KMS-11 (cell line): ENCODE data around the gene POU2F3.

ENCODE experiments used
- H2AFZ ChIP-seq: fragments of 200-600 bp; sonication (generic); 2 replicates; pipeline ENCODE4 v1.6.1; 2016; ENCODE audit warnings: antibody characterized with exemption, mixed run types, low read depth
- H3K27ac ChIP-seq: fragments of 200-600 bp; sonication (generic); 2 replicates; pipeline ENCODE4 v1.6.1; 2016; ENCODE audit warnings: mild to moderate bottlenecking, mixed run types
- H3K27me3 ChIP-seq: fragments of 200-600 bp; sonication (generic); 2 replicates; pipeline ENCODE4 v1.6.1; 2017; ENCODE audit warnings: mild to moderate bottlenecking, low read depth, mixed run types, moderate library complexity; ENCODE audit not compliant: insufficient read depth
- H3K36me3 ChIP-seq: fragments of 200-600 bp; sonication (generic); 2 replicates; pipeline ENCODE4 v1.6.1; 2017; ENCODE audit warnings: mild to moderate bottlenecking, mixed run types; ENCODE audit not compliant: insufficient read depth
- H3K4me1 ChIP-seq: fragments of 200-600 bp; sonication (generic); 2 replicates; pipeline ENCODE4 v1.6.1; 2016; ENCODE audit warnings: mild to moderate bottlenecking, low read depth, mixed run types; ENCODE audit not compliant: poor library complexity, severe bottlenecking
- H3K4me2 ChIP-seq: fragments of 200-600 bp; sonication (generic); 2 replicates; pipeline ENCODE4 v1.7.0; 2016; ENCODE audit warnings: mild to moderate bottlenecking, mixed run types
- H3K4me3 ChIP-seq: fragments of 200-600 bp; sonication (generic); IDR thresholded peaks from 2 replicates; pipeline ENCODE4 v1.6.1; 2017; ENCODE audit warnings: low read depth, low read length, mixed read lengths; ENCODE audit not compliant: insufficient read depth
- H3K79me2 ChIP-seq: fragments of 200-600 bp; sonication (generic); 2 replicates; pipeline ENCODE4 v1.6.1; 2016; ENCODE audit warnings: low read depth, mixed run types; ENCODE audit not compliant: insufficient read depth
- H3K9ac ChIP-seq: fragments of 200-600 bp; sonication (generic); 2 replicates; pipeline ENCODE4 v1.6.1; 2016; ENCODE audit warnings: mild to moderate bottlenecking, mixed run types
- H4K20me1 ChIP-seq: fragments of 200-600 bp; sonication (generic); 2 replicates; pipeline ENCODE4 v1.6.1; 2016; ENCODE audit warnings: mild to moderate bottlenecking, mixed run types; ENCODE audit not compliant: insufficient read depth
- TF ChIP-seq, protein P1 (sequence below): fragments of 200-600 bp; sonication (generic); conservative IDR thresholded peaks from 2 replicates; pipeline ENCODE4 v1.6.1; 2017; ENCODE audit warnings: low read depth, mild to moderate bottlenecking, antibody characterized with exemption, low read length, moderate library complexity, mixed read lengths

POU2F3 gene

GRCh38 chr11:120210626-120211521 is 29.1 kb upstream of the POU2F3 start, which contains the start of gene OAF:
OAF (plus strand) TSS chr11:120211032; CDS start chr11:120211280, 248 bp downstream.
- Histone ChIP-seq H3K4me3 (no peak within 1 kb of the TSS), H2AFZ (peak within 1 kb of the TSS; percentile 90), H3K4me1 (no peaks in the 10 kb centered on the region), H3K27ac (peak within 1 kb of the TSS; percentile 66), H3K9ac (peak within 1 kb of the TSS; percentile 85), H3K4me2 (peak within 1 kb of the TSS; percentile 99), H3K36me3 (no peaks in the 10 kb centered on the region), H3K27me3 (no peaks in the 10 kb centered on the region), H4K20me1 (no peaks in the 10 kb centered on the region), H3K79me2 (no peaks in the 10 kb centered on the region)
- TF ChIP-seq, protein P1, sequence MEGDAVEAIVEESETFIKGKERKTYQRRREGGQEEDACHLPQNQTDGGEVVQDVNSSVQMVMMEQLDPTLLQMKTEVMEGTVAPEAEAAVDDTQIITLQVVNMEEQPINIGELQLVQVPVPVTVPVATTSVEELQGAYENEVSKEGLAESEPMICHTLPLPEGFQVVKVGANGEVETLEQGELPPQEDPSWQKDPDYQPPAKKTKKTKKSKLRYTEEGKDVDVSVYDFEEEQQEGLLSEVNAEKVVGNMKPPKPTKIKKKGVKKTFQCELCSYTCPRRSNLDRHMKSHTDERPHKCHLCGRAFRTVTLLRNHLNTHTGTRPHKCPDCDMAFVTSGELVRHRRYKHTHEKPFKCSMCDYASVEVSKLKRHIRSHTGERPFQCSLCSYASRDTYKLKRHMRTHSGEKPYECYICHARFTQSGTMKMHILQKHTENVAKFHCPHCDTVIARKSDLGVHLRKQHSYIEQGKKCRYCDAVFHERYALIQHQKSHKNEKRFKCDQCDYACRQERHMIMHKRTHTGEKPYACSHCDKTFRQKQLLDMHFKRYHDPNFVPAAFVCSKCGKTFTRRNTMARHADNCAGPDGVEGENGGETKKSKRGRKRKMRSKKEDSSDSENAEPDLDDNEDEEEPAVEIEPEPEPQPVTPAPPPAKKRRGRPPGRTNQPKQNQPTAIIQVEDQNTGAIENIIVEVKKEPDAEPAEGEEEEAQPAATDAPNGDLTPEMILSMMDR = no peak

DNA sequence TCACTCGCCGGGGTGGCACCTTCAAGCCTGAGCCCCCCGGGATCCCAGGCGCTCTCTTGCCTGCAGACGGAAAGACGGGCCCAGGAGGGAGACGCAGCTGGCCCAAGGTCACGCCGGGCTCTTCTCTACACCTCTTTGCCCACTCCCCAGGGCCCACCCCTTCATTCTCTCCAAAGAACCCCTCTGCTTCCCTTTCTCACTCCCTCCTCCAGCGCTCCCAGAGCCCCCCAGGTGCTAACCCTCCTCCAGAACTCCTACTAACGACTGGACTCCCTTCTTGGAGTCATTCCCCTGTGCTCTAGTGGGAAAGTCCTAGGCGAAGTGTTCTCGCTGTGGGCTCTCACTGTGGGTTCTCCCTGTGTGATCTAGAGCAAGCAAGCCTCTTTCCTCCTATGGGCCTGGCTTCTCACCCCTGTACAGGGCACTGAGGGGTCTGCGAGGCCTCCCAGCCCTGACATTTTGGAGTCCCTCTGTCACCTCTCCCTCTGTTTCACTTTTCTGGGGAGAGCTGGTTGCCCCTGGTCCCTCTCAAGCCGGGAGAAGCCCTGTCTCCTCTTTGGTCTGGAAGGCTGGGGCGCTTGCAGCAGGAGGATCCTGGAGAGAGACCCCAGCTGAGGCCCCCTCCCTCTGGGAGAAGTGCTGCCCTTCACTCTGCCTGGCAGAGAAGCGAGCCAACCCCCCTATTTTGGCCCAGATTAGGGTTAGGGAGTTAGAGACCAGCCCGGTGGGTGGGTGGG is 28.2 kb upstream of the POU2F3 start:
- Histone ChIP-seq H4K20me1 (no peaks in the 10 kb centered on the region), H3K4me2 (peak overlapping the region; percentile 82), H3K4me3 (no peak overlapping the region), H3K79me2 (no peaks in the 10 kb centered on the region), H3K27me3 (no peaks in the 10 kb centered on the region), H3K4me1 (no peaks in the 10 kb centered on the region), H2AFZ (peak overlapping the region; percentile 41; the same call in 1 of the 2 replicates), H3K9ac (peak overlapping the region; percentile 85), H3K27ac (no peak overlapping the region), H3K36me3 (no peaks in the 10 kb centered on the region)
- TF ChIP-seq, protein P1 = no peak

DNA sequence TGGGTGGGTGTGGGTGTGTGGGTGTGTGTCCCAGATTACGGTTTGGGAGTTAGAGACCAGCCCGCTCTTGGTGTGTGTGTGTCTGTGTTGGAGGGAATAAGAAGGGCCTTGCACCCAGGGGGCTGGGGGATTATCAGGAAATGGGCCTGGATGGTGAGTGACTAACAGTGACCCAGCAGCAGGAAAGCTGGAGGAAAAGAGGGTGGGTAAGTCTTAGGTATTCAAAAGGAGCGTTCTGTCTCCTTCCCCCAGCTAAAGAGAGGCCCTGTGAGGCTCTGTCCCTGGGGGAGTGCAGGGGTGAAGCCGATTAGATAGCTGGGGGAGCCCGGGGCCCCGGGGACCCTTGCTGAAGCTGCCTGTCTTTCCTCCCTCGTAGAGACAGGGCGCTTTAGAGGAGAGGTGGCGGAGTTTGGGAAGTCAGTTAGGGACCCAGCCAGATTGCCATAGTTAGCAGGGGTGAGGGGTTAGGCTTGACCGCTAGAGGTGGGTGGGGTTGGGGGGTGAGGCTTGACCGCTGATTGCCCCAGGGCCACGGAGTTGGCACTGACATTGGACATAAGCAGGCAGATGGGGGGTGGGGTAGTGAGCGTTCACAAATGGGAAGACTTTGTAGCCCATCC is 27.6 kb upstream of the POU2F3 start:
- Histone ChIP-seq H2AFZ (no peak overlapping the region), H4K20me1 (no peaks in the 10 kb centered on the region), H3K27ac (no peak overlapping the region), H3K4me2 (no peak overlapping the region), H3K4me1 (no peaks in the 10 kb centered on the region), H3K27me3 (no peaks in the 10 kb centered on the region), H3K79me2 (no peaks in the 10 kb centered on the region), H3K4me3 (no peak overlapping the region), H3K36me3 (no peaks in the 10 kb centered on the region), H3K9ac (no peak overlapping the region)
- TF ChIP-seq, protein P1 = no peak

DNA sequence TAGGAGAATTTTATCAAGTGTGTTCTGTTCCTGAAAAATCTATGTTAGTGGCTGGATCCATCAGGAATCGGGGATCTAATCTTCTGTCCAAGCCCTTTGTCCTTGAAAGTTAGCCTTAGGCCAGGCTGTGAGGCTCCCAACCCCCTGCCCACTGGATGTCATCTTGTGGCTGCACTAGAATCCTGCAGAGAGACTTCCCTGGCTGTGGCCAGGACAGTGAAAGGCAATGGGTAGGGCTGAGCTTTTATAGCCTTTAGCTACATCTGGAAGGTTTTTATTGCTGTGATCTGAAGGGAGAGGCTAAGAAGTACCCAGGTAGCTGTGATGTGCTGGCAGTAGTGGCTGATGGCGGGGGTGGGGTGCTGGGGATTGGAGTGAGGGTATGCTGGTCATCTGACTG is 27.0 kb upstream of the POU2F3 start:
- Histone ChIP-seq H3K4me1 (no peaks in the 10 kb centered on the region), H3K27ac (no peak overlapping the region), H3K27me3 (no peaks in the 10 kb centered on the region), H3K4me2 (no peak overlapping the region), H4K20me1 (no peaks in the 10 kb centered on the region), H2AFZ (no peak overlapping the region), H3K79me2 (no peaks in the 10 kb centered on the region), H3K9ac (no peak overlapping the region), H3K36me3 (no peaks in the 10 kb centered on the region), H3K4me3 (no peak overlapping the region)
- TF ChIP-seq, protein P1 = no peak
